H9 (cell line): ENCODE measurements around the gene SSH3. TPM values are rescaled to one million over a fixed set of nuclear protein-coding genes. Genes with fewer than 3 reads are reported as not detected.

Source experiments
- DNase-seq: peaks from one replicate; pipeline ENCODE4 v3.0.0-alpha.2; 2017
- H2AFZ ChIP-seq: one replicate; pipeline ENCODE4 v1.6.1; 2013; ENCODE audit warnings: mild to moderate bottlenecking, low read length, control low read depth, moderate library complexity
- H2AK5ac ChIP-seq: 2 replicates; pipeline ENCODE4 v1.6.1; 2013; ENCODE audit warnings: low read length, control low read depth, mixed read lengths; ENCODE audit not compliant: insufficient read length
- H2BK120ac ChIP-seq: one replicate; pipeline ENCODE4 v1.6.1; 2013; ENCODE audit warnings: low read depth, mild to moderate bottlenecking, low read length, control low read depth, inconsistent platforms; ENCODE audit not compliant: poor library complexity, severe bottlenecking
- H2BK12ac ChIP-seq: 2 replicates; pipeline ENCODE4 v1.6.1; 2013; ENCODE audit warnings: low read length, control low read depth, mixed read lengths, low read depth; ENCODE audit not compliant: insufficient read length
- H2BK15ac ChIP-seq: 2 replicates; pipeline ENCODE4 v1.6.1; 2013; ENCODE audit warnings: low read depth, low read length, control low read depth
- H2BK20ac ChIP-seq: one replicate; pipeline ENCODE4 v1.6.1; 2013; ENCODE audit warnings: low read depth, mild to moderate bottlenecking, low read length, control low read depth, inconsistent platforms; ENCODE audit not compliant: poor library complexity, severe bottlenecking
- H2BK5ac ChIP-seq: 2 replicates; pipeline ENCODE4 v1.6.1; 2013; ENCODE audit warnings: low read length, control low read depth, mixed read lengths; ENCODE audit not compliant: insufficient read length
- H3K14ac ChIP-seq: 2 replicates; pipeline ENCODE4 v1.6.1; 2013; ENCODE audit warnings: low read length, control low read depth; ENCODE audit not compliant: insufficient read depth
- H3K18ac ChIP-seq: 2 replicates; pipeline ENCODE4 v1.6.1; 2013; ENCODE audit warnings: low read depth, mild to moderate bottlenecking, mixed read lengths, low read length, control low read depth; ENCODE audit not compliant: insufficient read length
- H3K23ac ChIP-seq: 2 replicates; pipeline ENCODE4 v1.6.1; 2013; ENCODE audit warnings: low read length, control low read depth, mixed read lengths, low read depth; ENCODE audit not compliant: insufficient read length
- H3K23me2 ChIP-seq: 2 replicates; pipeline ENCODE4 v1.6.1; 2013; ENCODE audit warnings: low read depth, mild to moderate bottlenecking, mixed read lengths, low read length, control low read depth; ENCODE audit not compliant: insufficient read length, poor library complexity, severe bottlenecking
- H3K27ac ChIP-seq: 2 replicates; pipeline ENCODE4 v1.5.1; 2013; ENCODE audit warnings: low read length, control low read depth, mixed read lengths, low read depth; ENCODE audit not compliant: insufficient read length
- H3K27me3 ChIP-seq: 2 replicates; pipeline ENCODE4 v1.6.1; 2013; ENCODE audit warnings: low read length, control low read depth, inconsistent platforms; ENCODE audit not compliant: insufficient read depth
- H3K4ac ChIP-seq: 2 replicates; pipeline ENCODE4 v1.6.1; 2013; ENCODE audit warnings: low read depth, mild to moderate bottlenecking, control low read depth, inconsistent platforms, low read length, moderate library complexity
- H3K4me1 ChIP-seq: 2 replicates; pipeline ENCODE4 v1.6.1; 2013; ENCODE audit warnings: low read length, control low read depth, inconsistent platforms; ENCODE audit not compliant: insufficient read depth
- H3K4me2 ChIP-seq: 2 replicates; pipeline ENCODE4 v1.6.1; 2013; ENCODE audit warnings: low read length, control low read depth, mixed read lengths; ENCODE audit not compliant: insufficient read length, insufficient read depth
- H3K56ac ChIP-seq: 2 replicates; pipeline ENCODE4 v1.6.1; 2013; ENCODE audit warnings: low read depth, mild to moderate bottlenecking, mixed read lengths, low read length, control low read depth; ENCODE audit not compliant: insufficient read length
- H3K79me1 ChIP-seq: 2 replicates; pipeline ENCODE4 v1.6.1; 2013; ENCODE audit warnings: low read depth, mild to moderate bottlenecking, moderate library complexity, low read length, control low read depth, inconsistent platforms; ENCODE audit not compliant: insufficient read depth, poor library complexity, severe bottlenecking
- H3K79me2 ChIP-seq: 2 replicates; pipeline ENCODE4 v1.6.1; 2013; ENCODE audit warnings: low read length, control low read depth, inconsistent platforms; ENCODE audit not compliant: insufficient read depth
- H3K9ac ChIP-seq: 2 replicates; pipeline ENCODE4 v1.6.1; 2013; ENCODE audit warnings: low read length, control low read depth, mixed read lengths; ENCODE audit not compliant: insufficient read length; ENCODE audit errors: extremely low read depth
- H3K9me3 ChIP-seq: one replicate; pipeline ENCODE4 v1.6.1; 2013; ENCODE audit warnings: low read depth, low read length, inconsistent platforms; ENCODE audit not compliant: control insufficient read depth
- H3T11ph ChIP-seq: one replicate; pipeline ENCODE4 v1.6.1; 2013; ENCODE audit warnings: mild to moderate bottlenecking, low read length, control low read depth, inconsistent platforms
- H4K20me1 ChIP-seq: one replicate; pipeline ENCODE4 v1.6.1; 2013; ENCODE audit not compliant: control insufficient read depth, insufficient read length, insufficient read depth
- H4K5ac ChIP-seq: 2 replicates; pipeline ENCODE4 v1.6.1; 2013; ENCODE audit warnings: low read depth, mild to moderate bottlenecking, mixed read lengths, low read length, control low read depth; ENCODE audit not compliant: insufficient read length
- H4K8ac ChIP-seq: replicated peaks from 2 replicates; pipeline ENCODE4 v1.6.1; 2013; ENCODE audit warnings: low read length, control low read depth, mixed read lengths, low read depth; ENCODE audit not compliant: insufficient read length
- H4K91ac ChIP-seq: 2 replicates; pipeline ENCODE4 v1.6.1; 2013; ENCODE audit warnings: low read depth, mild to moderate bottlenecking, moderate library complexity, mixed read lengths, low read length, control low read depth; ENCODE audit not compliant: insufficient read length
- H3K27ac Mint-ChIP-seq, 3 experiments: 2 replicates in 2 of 3; 3 replicates in 1 of 3; pipeline ENCODE4 v1.8.0; 2020 to 2021; ENCODE audit warnings: mixed read lengths in 3 of 3, mild to moderate bottlenecking in 1 of 3, moderate library complexity in 1 of 3
- H3K27me3 Mint-ChIP-seq: 2 replicates; pipeline ENCODE4 v1.8.0; 2021; ENCODE audit warnings: low read depth, mild to moderate bottlenecking, moderate library complexity, mixed read lengths
- H3K36me3 Mint-ChIP-seq, 3 experiments: 2 replicates in 2 of 3; 3 replicates in 1 of 3; pipeline ENCODE4 v1.8.0; 2020 to 2021; ENCODE audit warnings: low read depth in 3 of 3, mixed read lengths in 3 of 3; ENCODE audit not compliant: insufficient read depth in 1 of 3
- H3K4me1 Mint-ChIP-seq, 2 experiments: 2 replicates each; pipeline ENCODE4 v1.8.0; 2020; ENCODE audit warnings: mixed read lengths in 2 of 2
- H3K4me3 Mint-ChIP-seq, 2 experiments: 2 replicates in 1 of 2; 3 replicates in 1 of 2; pipeline ENCODE4 v1.8.0; 2020 to 2021; ENCODE audit warnings: mild to moderate bottlenecking in 2 of 2, mixed read lengths in 2 of 2, moderate library complexity in 1 of 2
- H3K9me3 Mint-ChIP-seq, 2 experiments: 2 replicates in 1 of 2; 3 replicates in 1 of 2; pipeline ENCODE4 v1.8.0; 2020; ENCODE audit warnings: mild to moderate bottlenecking in 2 of 2, mixed read lengths in 2 of 2, moderate library complexity in 1 of 2
- WGBS: extraction: QIAGEN DNeasy Blood & Tissue Kit; methylation state at CpG from one replicate; pipeline ENCODE4 v1.1.7; 2013; ENCODE audit warnings: missing lambda C conversion rate, low lambda C conversion rate, mixed read lengths; ENCODE audit not compliant: insufficient read length; ENCODE audit errors: extremely low coverage; 5-methylcytosine and 5-hydroxymethylcytosine counted together
- total RNA-seq: library from RNA; stranded (reverse); gene quantifications from 2 replicates; pipeline ENCODE4 v1.2.1, GENCODE V29; 2021
- TF ChIP-seq, protein P1 (sequence below): fragments of 200-600 bp; sonication (generic); conservative IDR thresholded peaks from 3 replicates; pipeline ENCODE4 v1.8.0; 2021; ENCODE audit warnings: antibody characterized with exemption, mild to moderate bottlenecking

The SSH3 gene
- total RNA-seq, 1 experiment from 2014 or later: 42.2 TPM

DNA sequence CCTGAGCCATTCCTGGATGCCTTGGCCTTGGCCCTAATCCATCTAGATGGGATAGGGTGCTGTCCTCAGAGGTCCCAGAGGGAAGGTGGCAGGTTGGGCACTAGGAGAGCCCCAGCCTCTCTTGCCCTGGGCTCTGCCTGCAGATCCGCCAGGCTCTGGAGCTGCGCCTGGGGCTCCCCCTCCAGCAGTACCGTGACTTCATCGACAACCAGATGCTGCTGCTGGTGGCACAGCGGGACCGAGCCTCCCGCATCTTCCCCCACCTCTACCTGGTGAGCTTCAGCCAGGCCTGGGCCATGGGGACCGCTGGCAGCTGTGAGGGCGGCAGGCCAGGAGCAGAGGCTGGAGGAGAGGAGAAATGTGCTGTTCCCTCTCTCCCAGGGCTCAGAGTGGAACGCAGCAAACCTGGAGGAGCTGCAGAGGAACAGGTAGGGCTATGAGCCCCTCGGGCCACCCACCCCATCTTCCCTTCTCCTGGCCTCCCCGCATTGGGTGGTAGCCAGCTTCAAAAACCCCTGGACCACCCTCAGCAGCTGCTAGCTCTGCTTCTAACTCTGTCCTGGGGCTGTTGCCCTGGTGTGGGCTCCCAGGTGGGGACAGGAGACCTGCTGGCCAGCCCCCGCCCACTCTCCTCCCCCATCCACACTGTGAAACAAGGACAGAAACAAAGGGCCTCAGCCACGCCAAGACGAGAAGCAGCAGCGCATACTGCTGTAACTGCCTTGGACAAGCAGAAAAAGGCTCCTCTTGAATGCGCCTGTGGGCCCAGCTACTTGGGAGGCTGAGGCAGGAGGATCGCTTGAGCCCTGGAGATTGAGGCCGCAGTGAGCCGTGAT, 4.9 kb downstream of the SSH3 start:
- no peak overlapping the region for H3K4me3 Mint-ChIP-seq
- Histone ChIP-seq H3K14ac (no peak overlapping the region), H2BK5ac (no peak overlapping the region), H3K79me1 (no peaks in the 10 kb centered on the region), H3K9ac (no peak overlapping the region), H3K23ac (no peak overlapping the region), H2BK20ac (no peak overlapping the region), H4K20me1 (no peaks in the 10 kb centered on the region), H3K79me2 (no peaks in the 10 kb centered on the region), H4K91ac (no peak overlapping the region), H3K27ac (no peak overlapping the region), H3K23me2 (peaks cover 7% of the 10 kb centered on the region), H2AFZ (no peak overlapping the region), H2BK120ac (no peak overlapping the region), H3K4ac (no peak overlapping the region), H4K8ac (no peak overlapping the region), H4K5ac (no peak overlapping the region), H2BK15ac (no peak overlapping the region), H3K4me1 (no peaks in the 10 kb centered on the region), H3T11ph (no peak overlapping the region), H3K27me3 (no peaks in the 10 kb centered on the region), H3K4me2 (no peak overlapping the region), H3K18ac (no peak overlapping the region), H2AK5ac (no peak overlapping the region), H3K56ac (no peak overlapping the region), H3K9me3 (no peaks in the 10 kb centered on the region), H2BK12ac (no peak overlapping the region)
- TF ChIP-seq, protein P1, sequence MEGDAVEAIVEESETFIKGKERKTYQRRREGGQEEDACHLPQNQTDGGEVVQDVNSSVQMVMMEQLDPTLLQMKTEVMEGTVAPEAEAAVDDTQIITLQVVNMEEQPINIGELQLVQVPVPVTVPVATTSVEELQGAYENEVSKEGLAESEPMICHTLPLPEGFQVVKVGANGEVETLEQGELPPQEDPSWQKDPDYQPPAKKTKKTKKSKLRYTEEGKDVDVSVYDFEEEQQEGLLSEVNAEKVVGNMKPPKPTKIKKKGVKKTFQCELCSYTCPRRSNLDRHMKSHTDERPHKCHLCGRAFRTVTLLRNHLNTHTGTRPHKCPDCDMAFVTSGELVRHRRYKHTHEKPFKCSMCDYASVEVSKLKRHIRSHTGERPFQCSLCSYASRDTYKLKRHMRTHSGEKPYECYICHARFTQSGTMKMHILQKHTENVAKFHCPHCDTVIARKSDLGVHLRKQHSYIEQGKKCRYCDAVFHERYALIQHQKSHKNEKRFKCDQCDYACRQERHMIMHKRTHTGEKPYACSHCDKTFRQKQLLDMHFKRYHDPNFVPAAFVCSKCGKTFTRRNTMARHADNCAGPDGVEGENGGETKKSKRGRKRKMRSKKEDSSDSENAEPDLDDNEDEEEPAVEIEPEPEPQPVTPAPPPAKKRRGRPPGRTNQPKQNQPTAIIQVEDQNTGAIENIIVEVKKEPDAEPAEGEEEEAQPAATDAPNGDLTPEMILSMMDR: no peak
- peaks cover 6% of the 10 kb centered on the region for H3K27me3 Mint-ChIP-seq
- H3K4me1 Mint-ChIP-seq: peaks cover 4 to 7% of the 10 kb centered on the region in 2 experiments; a peak in 3 of 4 replicates
- H3K36me3 Mint-ChIP-seq: peaks cover 0 to 23% (median 8%) of the 10 kb centered on the region in 3 experiments; a peak in 4 of 7 replicates
- H3K27ac Mint-ChIP-seq: no peak overlapping the region
- no peaks in the 10 kb centered on the region for H3K9me3 Mint-ChIP-seq
- WGBS: no CpG with 5 or more reads among the region's 20 CpGs
- no peak for DNase-seq
